Tibial nerve (tissue), 3 donors: ENCODE measurements around the gene PRELID1.

Experiments used
- CTCF ChIP-seq, 5 experiments: fragments of 200-600 bp in 3 of 5; fragments of 450-650 bp in 2 of 5; sonication (generic) in 3 of 5; IDR thresholded peaks; one replicate each; pipeline ENCODE4 v1.5.1; 2016 to 2019; ENCODE audit warnings: antibody characterized with exemption in 5 of 5, mild to moderate bottlenecking in 3 of 5, moderate library complexity in 2 of 5
- POLR2A ChIP-seq, 2 donors: fragments of 450-650 bp; IDR thresholded peaks; one replicate each; pipeline ENCODE4 v1.6.1; 2017; ENCODE audit warnings: antibody characterized with exemption in 2 of 2, mild to moderate bottlenecking in 2 of 2, moderate library complexity in 2 of 2

GRCh38 chr5:177329883-177330282, 26.3 kb downstream of the PRELID1 start:
- TF ChIP-seq POLR2A (IDR thresholded peaks at IDR 0.05) (no peak), CTCF (IDR thresholded peaks at IDR 0.05) (no peak)
